WERI-Rb-1 (cell line): ENCODE measurements around the gene LIMS2.

Experiments used
- DNase-seq: peaks from one replicate; pipeline ENCODE4 v3.0.0-alpha.2; 2020
- H3K27ac ChIP-seq: fragments of 250-450 bp; sonication (Bioruptor Pico); 2 replicates; pipeline ENCODE4 v1.5.1; 2020; ENCODE audit warnings: mild to moderate bottlenecking, moderate library complexity
- H3K27me3 ChIP-seq: fragments of 250-450 bp; sonication (Bioruptor Pico); 2 replicates; pipeline ENCODE4 v1.5.1; 2021; ENCODE audit warnings: mild to moderate bottlenecking, low read depth, moderate library complexity; ENCODE audit not compliant: insufficient read depth, severe bottlenecking
- H3K36me3 ChIP-seq: fragments of 250-450 bp; sonication (Bioruptor Pico); 2 replicates; pipeline ENCODE4 v1.5.1; 2020; ENCODE audit warnings: mild to moderate bottlenecking, moderate library complexity
- H3K4me3 ChIP-seq: 2 replicates; pipeline ENCODE4 v1.5.1; 2011; ENCODE audit warnings: low read depth, mild to moderate bottlenecking, control low read depth, low read length
- H3K9me3 ChIP-seq: fragments of 250-450 bp; sonication (Bioruptor Pico); 2 replicates; pipeline ENCODE4 v1.5.1; 2021; ENCODE audit warnings: mild to moderate bottlenecking, moderate library complexity; ENCODE audit not compliant: severe bottlenecking
- TF ChIP-seq, protein P1 (sequence below): IDR thresholded peaks from 2 replicates; pipeline ENCODE4 v1.5.1; 2011; ENCODE audit warnings: low read depth, mild to moderate bottlenecking, control low read depth, inconsistent platforms, low read length

Gene LIMS2

DNA sequence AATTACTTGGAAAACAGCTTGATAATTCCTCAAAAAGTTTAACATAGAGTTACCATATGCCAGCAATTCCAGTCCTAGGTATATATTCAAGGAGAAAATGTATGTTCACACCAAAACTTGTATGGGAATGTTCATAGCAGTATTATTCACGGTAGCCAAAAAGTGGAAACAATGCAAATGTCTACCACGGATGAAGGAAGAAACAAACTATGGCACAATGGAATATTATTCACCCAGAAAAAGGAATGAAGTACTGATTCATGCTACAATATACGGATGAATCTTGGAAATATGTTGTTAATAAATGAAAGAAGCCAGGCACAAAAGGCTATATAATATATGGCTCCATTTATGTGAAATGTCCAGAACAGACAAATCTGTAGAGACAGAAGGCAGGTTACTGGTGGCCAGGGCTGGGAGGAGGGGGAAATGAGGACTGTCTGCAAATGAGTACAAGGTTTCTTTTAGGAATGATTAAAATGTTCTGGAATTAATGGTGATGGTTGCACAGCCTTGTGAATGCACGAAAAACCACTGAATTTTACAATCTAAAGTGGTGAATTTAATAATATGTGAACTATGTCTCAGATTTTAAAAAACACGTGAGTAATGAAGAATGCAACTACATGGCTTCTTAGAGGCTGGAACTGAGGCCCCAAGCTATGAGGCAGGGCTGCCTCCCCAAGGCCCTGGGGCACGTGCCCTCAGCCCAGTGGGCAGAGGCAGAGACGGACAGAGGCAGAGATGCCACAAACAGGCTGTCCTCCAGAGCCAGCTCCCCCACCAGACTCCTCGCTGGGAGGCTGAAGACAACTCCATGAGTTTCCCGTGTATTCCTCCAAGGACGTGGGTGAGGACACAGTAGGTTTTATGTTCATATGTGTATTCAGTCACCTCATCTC, 5.0 kb downstream of the LIMS2 start:
- no peak overlapping the region for H3K27ac ChIP-seq
- no peak overlapping the region for H3K4me3 ChIP-seq
- no peak for DNase-seq
- H3K36me3 ChIP-seq, result no peaks in the 10 kb centered on the region
- no peaks in the 10 kb centered on the region for H3K9me3 ChIP-seq
- no peaks in the 10 kb centered on the region for H3K27me3 ChIP-seq
- TF ChIP-seq, protein P1, sequence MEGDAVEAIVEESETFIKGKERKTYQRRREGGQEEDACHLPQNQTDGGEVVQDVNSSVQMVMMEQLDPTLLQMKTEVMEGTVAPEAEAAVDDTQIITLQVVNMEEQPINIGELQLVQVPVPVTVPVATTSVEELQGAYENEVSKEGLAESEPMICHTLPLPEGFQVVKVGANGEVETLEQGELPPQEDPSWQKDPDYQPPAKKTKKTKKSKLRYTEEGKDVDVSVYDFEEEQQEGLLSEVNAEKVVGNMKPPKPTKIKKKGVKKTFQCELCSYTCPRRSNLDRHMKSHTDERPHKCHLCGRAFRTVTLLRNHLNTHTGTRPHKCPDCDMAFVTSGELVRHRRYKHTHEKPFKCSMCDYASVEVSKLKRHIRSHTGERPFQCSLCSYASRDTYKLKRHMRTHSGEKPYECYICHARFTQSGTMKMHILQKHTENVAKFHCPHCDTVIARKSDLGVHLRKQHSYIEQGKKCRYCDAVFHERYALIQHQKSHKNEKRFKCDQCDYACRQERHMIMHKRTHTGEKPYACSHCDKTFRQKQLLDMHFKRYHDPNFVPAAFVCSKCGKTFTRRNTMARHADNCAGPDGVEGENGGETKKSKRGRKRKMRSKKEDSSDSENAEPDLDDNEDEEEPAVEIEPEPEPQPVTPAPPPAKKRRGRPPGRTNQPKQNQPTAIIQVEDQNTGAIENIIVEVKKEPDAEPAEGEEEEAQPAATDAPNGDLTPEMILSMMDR, result no peak

DNA sequence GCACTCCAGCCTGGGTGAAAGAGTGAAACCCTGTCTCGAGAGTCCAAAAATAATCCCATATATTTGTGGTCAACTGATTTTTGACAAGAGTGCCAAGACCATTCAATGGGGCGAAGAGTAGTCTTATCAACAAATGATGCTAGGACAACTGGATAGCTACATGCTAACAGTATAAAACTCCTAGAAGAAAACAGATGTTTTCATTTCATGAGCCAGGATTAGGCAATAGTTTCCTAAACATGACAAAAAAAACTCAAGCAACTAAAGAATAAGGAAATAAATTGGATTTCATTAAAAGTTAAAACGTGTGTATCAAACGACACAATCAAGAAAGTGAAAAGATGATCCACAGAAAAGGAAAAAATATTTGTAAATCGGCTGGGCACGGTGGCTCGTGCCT, 6.3 kb downstream of the LIMS2 start:
- no peaks in the 10 kb centered on the region for H3K9me3 ChIP-seq
- no peak overlapping the region for H3K27ac ChIP-seq
- no peaks in the 10 kb centered on the region for H3K36me3 ChIP-seq
- DNase-seq, result no peak
- TF ChIP-seq, protein P1, result no peak
- H3K27me3 ChIP-seq, result no peaks in the 10 kb centered on the region
- H3K4me3 ChIP-seq, result no peak overlapping the region

DNA sequence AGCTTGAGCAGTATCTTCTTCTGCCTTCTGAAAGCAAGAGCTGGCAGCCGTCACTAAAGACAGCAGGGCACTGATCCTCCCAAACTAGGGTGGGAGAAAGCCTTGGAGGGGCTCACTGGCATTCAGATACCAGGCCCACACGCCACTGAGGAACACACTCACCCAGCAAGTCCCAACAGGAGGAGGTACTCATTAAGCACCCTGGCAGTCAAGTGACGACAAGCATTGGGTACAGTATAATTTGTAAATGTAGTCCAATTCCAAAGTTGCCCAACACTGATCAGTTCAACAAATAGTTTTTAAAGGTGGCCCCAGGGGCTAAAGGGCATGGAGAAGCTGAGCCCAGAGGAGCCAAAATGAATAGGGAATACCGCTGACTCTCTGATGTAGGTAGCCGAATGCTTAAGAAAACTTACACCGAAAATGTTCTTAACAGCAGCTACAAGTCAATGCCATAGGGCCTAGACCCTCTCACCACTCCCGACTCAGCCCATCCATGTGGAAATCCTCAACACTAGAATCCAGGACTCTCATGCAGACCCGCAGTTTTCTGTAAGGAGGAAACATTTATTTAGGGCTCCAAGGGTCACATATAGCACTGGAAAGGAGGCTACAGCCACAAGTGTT, 9.9 kb downstream of the LIMS2 start:
- no peak for DNase-seq
- TF ChIP-seq, protein P1, result no peak

DNA sequence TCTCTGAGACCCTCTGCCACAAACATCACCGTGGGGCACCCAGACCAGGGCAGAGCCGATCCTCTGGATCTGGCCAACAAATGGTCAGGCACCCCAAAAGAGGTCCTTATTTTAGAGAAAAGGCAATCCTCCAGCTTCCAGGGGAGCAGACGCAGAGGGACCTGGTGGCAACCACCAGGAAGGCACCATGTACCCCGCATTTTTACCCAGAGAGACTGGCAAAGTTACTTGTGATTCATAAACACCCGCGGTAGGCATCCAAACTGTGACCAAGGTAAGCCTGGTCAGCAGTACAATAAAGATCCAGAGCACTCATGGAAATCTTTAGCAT, 10.5 kb downstream of the LIMS2 start:
- H3K9me3 ChIP-seq, result peaks cover 3% of the 10 kb centered on the region
- no peak for DNase-seq
- no peaks in the 10 kb centered on the region for H3K27me3 ChIP-seq
- TF ChIP-seq, protein P1, result no peak
- H3K4me3 ChIP-seq, result no peak overlapping the region
- no peaks in the 10 kb centered on the region for H3K36me3 ChIP-seq
- no peak overlapping the region for H3K27ac ChIP-seq

More for the DNA sequence above, 9.9 kb downstream of the LIMS2 start:
- H3K36me3 ChIP-seq, result no peaks in the 10 kb centered on the region
- no peak overlapping the region for H3K27ac ChIP-seq
- no peaks in the 10 kb centered on the region for H3K27me3 ChIP-seq
- no peak overlapping the region for H3K4me3 ChIP-seq
- no peaks in the 10 kb centered on the region for H3K9me3 ChIP-seq

DNA sequence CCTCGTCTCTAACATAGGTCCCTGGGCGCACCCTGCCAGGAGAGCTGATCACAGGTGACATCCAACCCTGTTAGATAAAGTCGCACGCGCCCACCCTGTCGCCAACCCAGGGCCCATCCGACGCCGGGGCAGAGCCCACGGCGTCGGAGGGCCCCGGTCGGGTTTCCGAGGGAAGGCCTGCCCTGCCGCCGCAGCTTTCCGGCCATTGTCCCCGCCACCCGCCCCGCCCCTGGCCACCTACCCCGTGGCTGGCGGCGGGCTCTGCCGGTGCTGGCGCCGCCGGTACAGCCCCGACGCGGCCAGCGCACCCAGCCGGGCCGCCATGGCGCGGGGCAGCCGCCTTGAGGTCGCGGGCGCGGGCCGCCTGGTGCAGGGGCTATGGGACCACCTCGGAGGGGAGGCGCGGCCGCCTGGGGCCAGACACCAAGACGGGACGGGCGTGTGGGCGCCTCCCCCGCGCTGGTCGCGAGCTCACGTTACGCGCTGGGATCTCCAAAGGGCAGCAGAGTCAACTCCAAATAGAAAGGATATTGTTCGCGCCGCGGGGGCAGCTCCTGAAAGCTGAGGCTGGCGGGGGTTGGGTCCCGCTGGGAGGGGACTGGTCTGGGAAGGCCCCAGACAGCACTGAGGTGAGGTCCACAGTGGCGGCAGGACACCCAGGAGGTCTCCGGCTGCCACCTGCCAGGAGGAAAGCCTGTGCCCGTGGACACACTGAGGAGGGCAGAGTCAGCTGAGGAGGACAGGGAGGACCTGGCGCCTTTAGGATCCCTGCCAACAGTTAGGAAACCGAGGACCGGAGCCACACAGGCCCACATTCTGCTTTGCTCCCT, 11.1 kb downstream of the LIMS2 start:
- Histone ChIP-seq H3K4me3 (no peak overlapping the region), H3K9me3 (peaks cover 3% of the 10 kb centered on the region), H3K27ac (no peak overlapping the region), H3K27me3 (no peaks in the 10 kb centered on the region), H3K36me3 (no peaks in the 10 kb centered on the region)
- no peak for DNase-seq
- TF ChIP-seq, protein P1, result no peak
